B cell (primary cell): Measurements from ENCODE around the gene SH2B2.

ENCODE experiments used
- CTCF ChIP-seq: fragments of 200-600 bp; IDR thresholded peaks from one replicate; pipeline ENCODE4 v1.8.0; 2022; ENCODE audit warnings: antibody characterized with exemption, mild to moderate bottlenecking
- EZH2 ChIP-seq: IDR thresholded peaks from 2 replicates; pipeline ENCODE4 v1.6.1; 2012; ENCODE audit warnings: borderline replicate concordance, low read depth, mild to moderate bottlenecking, moderate library complexity, low read length; ENCODE audit not compliant: insufficient read depth, poor library complexity, severe bottlenecking

- TF ChIP-seq CTCF, result no peak
- no peak for TF ChIP-seq EZH2
Observed at GRCh38 chr7:102320601-102321350, 34.1 kb downstream of the SH2B2 start.
